Stimulated activated CD4-positive, alpha-beta T cell treated with anti-CD3 and anti-CD28 coated beads, Interleukin-2, amount 100 ng/mL, for 48 hours (primary cell): ENCODE results near the gene SMIM3.
"Not testable (repeated sequence)": the region's sequence is repeated elsewhere in the genome, so short reads cannot be mapped to it uniquely, and the experiment has no call there.

Experiments
- DNase-seq, 2 donors: peaks; one replicate each; pipeline ENCODE4 v3.0.0-alpha.2; 2020

The SMIM3 gene

GRCh38 chr5:150778517-150779396 is at the start of gene SMIM3:
Gene SMIM3 (plus strand): TSS chr5:150778757. CDS start chr5:150795441, 16,684 bp downstream.
- peak; percentile 58 to 67 for DNase-seq

DNA sequence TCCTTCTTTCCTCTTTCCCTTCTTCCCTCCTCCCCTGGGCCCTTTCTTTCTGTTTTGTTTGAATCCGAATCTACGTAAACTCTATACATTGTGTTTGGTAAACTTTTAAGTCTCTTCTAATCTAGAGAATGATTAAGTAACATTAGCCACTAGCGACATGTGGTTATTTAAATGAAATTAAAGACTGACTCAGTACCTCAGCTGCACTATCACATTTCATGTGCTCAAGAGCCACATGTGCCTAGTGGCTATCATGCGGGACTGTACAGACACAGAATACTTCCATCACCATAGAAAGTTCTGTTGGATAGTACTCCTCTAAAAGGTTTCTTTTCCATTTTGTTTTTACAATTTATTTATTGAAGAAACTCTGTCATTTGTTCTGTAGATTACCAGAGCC is 48.7 kb upstream of the SMIM3 start:
- no peak for DNase-seq

DNA sequence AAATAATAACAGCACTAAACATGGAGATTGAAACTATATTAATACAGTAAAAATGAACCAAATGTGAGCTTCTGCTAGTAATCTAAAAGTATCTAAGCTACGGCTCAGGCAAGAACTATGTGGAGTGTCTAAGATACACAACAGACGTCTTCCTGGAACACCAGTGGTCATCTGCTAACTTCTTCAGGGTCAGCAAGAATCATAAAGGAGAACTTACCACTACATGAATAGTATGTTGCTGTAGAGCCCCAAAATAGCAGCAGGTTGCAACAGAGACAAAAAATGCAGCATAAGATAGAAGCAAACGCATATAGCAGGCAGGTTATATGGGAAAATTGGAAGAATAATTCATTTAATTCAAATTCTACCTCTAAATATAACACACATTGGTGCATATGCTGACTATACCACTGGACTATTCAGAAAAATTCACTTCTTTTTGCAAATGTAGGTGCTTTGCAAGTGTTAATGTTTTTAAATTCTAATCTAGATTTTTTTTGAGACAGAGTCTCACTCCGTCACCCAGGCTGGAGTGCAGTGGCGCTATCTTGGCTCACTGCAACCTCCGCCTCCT is 46.8 kb upstream of the SMIM3 start:
- DNase-seq = no peak

DNA sequence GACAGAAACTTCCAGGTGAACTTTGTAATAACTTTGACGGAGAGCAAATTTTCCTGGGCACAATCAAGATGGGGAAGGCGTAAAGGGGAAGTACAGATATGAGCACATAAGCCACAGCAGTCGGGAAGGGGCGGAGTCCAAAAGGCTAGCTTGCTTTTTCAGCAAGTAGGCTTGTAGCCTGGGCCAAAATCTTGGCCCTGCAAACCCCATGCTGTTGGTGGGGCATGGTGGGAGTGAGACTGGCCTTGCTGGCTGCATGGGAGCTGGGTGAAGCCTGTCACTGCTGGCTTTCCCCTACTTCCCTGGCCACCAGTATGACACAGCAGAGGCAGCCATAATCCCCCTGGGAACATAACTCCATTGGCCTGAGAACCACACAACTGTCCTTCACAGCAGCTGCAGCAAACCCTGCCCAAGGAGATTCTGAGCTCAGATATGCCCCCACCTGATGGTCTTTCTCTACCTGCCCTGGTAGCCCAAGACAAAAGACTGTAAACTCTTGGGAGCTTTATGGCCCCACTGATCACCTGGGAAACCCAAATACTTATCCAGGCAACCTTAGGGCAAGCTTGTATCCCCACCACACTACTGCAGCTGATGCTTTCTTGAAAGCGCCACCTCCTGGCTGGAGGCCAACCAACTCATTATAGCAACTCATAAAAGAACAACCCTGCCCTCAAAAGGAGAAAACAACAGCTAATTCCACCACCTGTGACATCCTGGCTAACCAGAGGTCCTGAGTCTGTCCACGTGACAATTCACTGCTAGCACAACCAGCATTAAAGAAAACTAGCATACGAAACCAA is 43.8 kb upstream of the SMIM3 start:
- peak in 1 of 2 donors; percentile 8 for DNase-seq

DNA sequence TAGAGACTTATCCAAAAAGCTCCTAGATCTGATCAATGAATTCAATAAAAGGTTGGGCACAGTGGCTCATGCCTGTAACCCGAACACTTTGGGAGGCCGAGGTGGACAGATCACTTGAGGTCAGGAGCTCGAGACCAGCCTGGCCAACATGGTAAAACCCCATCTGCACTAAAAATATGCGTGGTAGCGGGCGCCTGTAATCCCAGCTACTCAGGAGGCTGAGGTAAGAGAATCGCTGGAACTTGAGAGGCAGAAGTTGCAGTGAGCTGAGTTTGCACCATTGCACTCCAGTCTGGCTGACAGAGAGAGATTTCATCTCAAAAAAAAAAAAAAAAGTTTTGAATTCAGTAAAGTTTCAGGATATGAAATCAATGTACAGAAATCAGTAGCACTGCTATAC is 39.7 kb upstream of the SMIM3 start:
- no peak for DNase-seq

- DNase-seq = no peak
Measured at GRCh38 chr5:150740992-150741391, 37.6 kb upstream of the SMIM3 start.

- not testable (repeated sequence) for DNase-seq
Measured at GRCh38 chr5:150742455-150743141, 36.0 kb upstream of the SMIM3 start.

DNA sequence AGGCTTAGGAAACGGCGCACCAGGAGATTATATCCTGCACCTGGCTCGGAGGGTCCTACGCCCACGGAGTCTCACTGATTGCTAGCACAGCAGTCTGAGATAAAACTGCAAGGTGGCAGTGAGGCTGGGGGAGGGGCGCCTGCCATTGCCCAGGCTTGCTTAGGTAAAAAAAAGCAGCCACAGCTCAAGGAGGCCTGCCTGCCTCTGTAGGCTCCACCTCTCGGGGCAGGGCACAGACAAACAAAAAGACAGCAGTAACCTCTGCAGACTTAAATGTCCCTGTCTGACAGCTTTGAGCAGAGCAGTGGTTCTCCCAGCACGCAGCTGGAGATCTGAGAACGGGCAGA is 35.4 kb upstream of the SMIM3 start:
- not testable (repeated sequence) for DNase-seq

GRCh38 chr5:150750469-150750868 is 28.1 kb upstream of the SMIM3 start:
- no peak for DNase-seq

- no peak for DNase-seq
Measured at GRCh38 chr5:150751096-150751891, 27.3 kb upstream of the SMIM3 start.

GRCh38 chr5:150753463-150753862 is 25.1 kb upstream of the SMIM3 start:
- no peak for DNase-seq

DNA sequence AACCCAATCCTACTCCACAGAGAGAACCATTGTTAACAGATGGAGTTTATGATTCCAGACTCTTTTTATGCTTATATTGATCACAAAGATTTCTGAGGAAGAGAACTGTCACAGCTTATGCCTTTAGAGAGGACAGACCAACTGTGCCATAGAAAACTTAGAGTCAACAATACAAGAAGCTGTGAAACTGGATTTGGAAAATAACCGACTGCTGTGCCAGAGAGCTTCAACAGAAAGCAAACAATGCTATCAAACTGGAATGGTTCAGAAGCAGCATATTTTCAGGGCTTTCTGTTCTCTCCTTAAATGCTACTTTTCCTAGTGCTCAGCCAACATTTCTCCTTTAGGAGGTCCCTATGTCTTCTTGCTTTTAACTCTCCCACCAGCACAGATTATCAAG is 24.7 kb upstream of the SMIM3 start:
- no peak for DNase-seq

DNA sequence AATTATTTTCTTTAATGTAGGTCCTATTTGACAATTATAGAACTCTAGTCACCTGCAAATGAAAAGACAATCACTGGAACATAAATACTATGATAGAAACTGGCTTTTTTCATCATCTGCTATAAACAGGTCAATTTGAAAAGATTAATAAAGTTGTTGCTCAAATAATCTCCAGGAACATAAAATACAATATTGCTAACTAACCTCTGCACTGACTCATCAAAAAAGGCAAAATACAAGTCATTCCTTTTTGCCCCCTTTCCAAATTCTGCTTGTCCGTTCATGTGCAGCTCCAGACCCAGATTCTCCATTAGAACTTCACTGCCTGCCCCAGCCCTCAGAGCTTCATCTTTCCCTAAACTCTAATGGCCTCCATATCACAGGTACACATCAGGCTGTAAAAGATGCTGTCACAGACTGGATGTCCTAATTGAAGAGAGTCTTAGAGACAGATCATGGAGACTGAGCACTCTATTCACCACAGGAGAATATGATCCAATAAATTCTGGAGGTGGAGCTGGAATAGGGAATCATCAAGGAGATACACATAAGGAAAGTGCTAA is 21.4 kb upstream of the SMIM3 start:
- DNase-seq = no peak

DNA sequence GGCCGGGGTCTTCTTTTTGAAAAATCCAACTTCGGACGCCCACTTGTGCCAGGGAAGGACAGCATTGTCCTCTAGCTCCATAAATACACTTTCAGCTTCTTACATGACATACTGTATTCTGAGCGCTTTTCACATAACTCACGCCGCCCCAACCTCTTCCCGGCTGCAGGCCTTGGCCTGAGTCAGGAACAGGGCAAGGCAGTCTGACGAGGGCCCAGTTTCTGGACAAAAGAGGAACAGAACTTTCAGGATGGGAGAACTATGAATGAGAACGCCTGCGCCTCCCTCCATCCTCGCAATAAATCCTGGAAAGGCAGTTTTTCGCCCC is 20.4 kb upstream of the SMIM3 start:
- DNase-seq = no peak

DNA sequence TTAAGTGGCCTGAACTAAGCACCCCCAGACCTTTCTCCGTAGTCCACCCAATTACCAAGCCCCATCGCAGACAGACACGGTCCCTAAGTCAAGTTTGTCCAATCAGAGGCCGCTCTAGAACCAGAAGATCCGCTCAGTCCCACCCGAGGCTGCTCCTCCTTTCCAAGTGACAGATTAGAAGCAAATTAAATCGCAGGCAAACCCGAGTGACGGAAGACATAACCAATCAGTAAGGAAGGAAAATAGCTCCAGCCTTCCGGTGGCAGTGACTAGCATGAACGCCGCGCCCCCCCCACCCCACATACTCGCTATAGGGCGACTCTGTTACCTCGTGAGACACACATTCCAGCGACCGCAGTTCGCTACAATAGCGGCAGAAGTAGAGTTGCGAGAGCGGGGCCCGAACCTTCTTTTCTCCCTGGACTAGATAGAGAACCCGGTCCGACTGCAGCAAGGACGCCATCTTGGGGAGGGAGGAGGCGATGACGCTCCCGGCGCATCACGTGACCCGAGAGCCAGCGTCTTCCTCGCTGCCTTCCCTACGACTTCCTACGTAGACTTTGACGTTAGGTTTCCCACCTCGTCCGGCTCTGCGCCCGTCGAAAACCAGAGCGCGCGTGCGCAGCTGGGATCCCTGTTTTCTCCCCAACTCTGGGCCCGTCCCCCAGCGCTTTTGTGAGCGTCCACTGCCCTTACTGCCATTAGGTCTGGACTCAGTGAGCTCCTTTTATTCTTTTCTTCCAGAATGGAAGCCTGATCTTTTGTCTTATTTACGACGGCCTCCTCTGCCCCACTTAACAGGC is 19.8 kb upstream of the SMIM3 start, which contains the start of gene DCTN4:
TSS of gene DCTN4 (minus strand) at position 487 of the 803 bp plus-strand sequence. CDS start at position 463, 24 bp downstream.
- DNase-seq = peak; percentile 87 to 91

DNA sequence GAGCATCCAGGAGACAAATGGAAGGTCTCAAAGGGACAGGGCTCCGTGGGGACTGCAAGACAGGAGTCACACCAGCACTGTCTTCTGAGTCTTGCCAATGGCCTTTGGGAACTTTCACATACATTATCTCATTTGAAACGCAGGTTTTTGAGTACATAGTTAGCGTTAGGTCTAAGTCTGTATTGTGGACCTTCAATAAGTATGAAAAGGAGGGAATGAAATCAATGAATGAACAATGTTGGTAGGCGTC is 19.3 kb upstream of the SMIM3 start:
- DNase-seq = no peak

DNA sequence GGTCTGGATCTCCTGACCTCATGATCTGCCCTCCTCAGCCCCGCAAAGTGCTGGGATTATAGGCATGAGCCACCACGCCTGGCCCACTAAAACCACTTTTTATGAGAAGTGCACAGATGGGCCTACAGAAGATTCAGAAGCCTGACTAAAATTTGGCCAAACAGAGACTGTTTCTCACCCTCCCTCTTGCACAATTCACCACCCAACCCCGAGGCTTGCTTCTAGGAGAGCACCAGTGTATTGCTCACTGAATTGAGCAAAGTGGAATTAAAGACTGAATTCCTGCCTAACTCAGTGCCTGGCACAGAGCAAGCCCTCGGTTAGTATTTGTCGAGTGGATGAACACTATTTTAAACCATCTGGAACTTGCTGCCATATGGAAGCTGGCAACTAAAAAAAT is 16.3 kb upstream of the SMIM3 start:
- no peak for DNase-seq

- no peak for DNase-seq
Measured at GRCh38 chr5:150763023-150763769, 15.4 kb upstream of the SMIM3 start.

GRCh38 chr5:150764530-150764929 is 14.0 kb upstream of the SMIM3 start:
- no peak for DNase-seq

- no peak for DNase-seq
Measured at GRCh38 chr5:150765011-150765798, 13.4 kb upstream of the SMIM3 start.
